Endothelial cell of hepatic sinusoid (primary cell): ENCODE results near the gene GPR142.

Experiments used
- in situ Hi-C: cut with HindIII; loops from 2 replicates; pipeline ENCODE4 v1.10.0; 2017; ENCODE audit warnings: low sequenced_read_pairs

Gene GPR142

GRCh38 chr17:74419928-74420411, 52.7 kb downstream of the GPR142 start:
- in situ Hi-C loops: no loop called here
